Astrocyte of the cerebellum (primary cell): ENCODE data around the gene TMEM200C.

ENCODE experiments used
- DNase-seq: peaks from one replicate; pipeline ENCODE4 v3.0.0-alpha.2; 2011; ENCODE audit warnings: low read depth
- H3K4me3 ChIP-seq: 2 replicates; pipeline ENCODE4 v1.5.1; 2011; ENCODE audit warnings: mild to moderate bottlenecking, low read depth, low read length, moderate library complexity
- CTCF ChIP-seq: IDR thresholded peaks from 2 replicates; pipeline ENCODE4 v1.5.1; 2012; ENCODE audit warnings: low read length, low read depth, moderate library complexity, mild to moderate bottlenecking; ENCODE audit errors: missing control alignments
- in situ Hi-C: cut with HindIII; loops from 2 replicates; pipeline ENCODE4 v1.10.0; 2017; ENCODE audit warnings: low sequenced_read_pairs

TMEM200C gene

GRCh38 chr18:5937795-5938194 lies 42.5 kb upstream of the TMEM200C start:
- DNase-seq, result no peak
- in situ Hi-C loops, result no loop called here
- no peak overlapping the region for H3K4me3 ChIP-seq
- TF ChIP-seq CTCF, result no peak

GRCh38 chr18:5937121-5937520 lies 41.8 kb upstream of the TMEM200C start:
- H3K4me3 ChIP-seq, result no peak overlapping the region
- no peak for TF ChIP-seq CTCF
- DNase-seq, result no peak
- in situ Hi-C loops, result no loop called here

- in situ Hi-C loops, result no loop called here
- DNase-seq, result no peak
- no peak overlapping the region for H3K4me3 ChIP-seq
- TF ChIP-seq CTCF, result no peak
Observed at GRCh38 chr18:5930789-5931188, 35.5 kb upstream of the TMEM200C start.

GRCh38 chr18:5918205-5918858 lies 23.0 kb upstream of the TMEM200C start:
- TF ChIP-seq CTCF, result no peak
- no peak overlapping the region for H3K4me3 ChIP-seq
- in situ Hi-C loops, result no loop called here
- no peak for DNase-seq

- TF ChIP-seq CTCF, result no peak
- H3K4me3 ChIP-seq, result no peak overlapping the region
Observed at GRCh38 chr18:5914951-5915350, 19.6 kb upstream of the TMEM200C start.

GRCh38 chr18:5914016-5914415 lies 18.7 kb upstream of the TMEM200C start:
- in situ Hi-C loops, result no loop called here
- H3K4me3 ChIP-seq, result no peak overlapping the region
- no peak for TF ChIP-seq CTCF
- no peak for DNase-seq

More at GRCh38 chr18:5914951-5915350, 19.6 kb upstream of the TMEM200C start:
- in situ Hi-C loops, result no loop called here
- no peak for DNase-seq
